IPS-18c (cell line): ENCODE measurements around the gene HOXD11.

Experiments
- H3K4me3 ChIP-seq: 2 replicates; pipeline ENCODE4 v1.7.0; 2013; ENCODE audit warnings: low read depth, mild to moderate bottlenecking, low read length, moderate library complexity; ENCODE audit not compliant: insufficient read depth
- H3K9me3 ChIP-seq: one replicate; pipeline ENCODE4 v1.6.1; 2013; ENCODE audit warnings: mild to moderate bottlenecking, low read length, moderate library complexity; ENCODE audit not compliant: control insufficient read depth, insufficient read depth

HOXD11 gene

DNA sequence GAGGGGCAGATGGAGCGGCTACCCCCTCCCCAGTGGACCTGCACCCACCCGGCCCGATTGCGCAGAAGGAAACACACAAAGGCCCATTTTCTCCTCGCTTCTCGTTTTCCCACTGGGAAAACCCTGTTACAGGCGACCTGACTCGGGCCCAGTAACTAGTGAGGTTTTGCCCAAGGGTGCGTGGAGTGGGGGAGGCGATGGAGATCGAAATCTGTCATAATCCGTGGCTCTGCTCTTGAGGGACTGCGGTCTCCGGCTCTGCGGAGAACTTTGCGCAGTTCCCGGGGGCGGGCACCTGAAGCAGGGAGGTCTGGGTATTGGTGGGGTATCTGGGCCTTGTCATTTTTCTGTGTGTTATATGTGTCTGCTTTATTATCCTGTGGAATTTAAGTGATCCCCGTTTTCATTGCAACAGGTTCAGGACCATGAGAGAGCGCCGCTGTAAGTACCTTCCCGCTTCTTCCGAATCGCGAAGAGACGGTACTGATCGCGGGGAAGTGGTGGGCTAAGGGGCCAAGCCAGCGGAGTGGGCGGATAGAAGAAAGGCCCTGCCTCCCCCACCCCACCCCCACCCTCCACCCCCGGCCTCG, 40.2 kb downstream of the HOXD11 start:
- H3K9me3 ChIP-seq = peaks cover 3% of the 10 kb centered on the region
- no peak overlapping the region for H3K4me3 ChIP-seq

DNA sequence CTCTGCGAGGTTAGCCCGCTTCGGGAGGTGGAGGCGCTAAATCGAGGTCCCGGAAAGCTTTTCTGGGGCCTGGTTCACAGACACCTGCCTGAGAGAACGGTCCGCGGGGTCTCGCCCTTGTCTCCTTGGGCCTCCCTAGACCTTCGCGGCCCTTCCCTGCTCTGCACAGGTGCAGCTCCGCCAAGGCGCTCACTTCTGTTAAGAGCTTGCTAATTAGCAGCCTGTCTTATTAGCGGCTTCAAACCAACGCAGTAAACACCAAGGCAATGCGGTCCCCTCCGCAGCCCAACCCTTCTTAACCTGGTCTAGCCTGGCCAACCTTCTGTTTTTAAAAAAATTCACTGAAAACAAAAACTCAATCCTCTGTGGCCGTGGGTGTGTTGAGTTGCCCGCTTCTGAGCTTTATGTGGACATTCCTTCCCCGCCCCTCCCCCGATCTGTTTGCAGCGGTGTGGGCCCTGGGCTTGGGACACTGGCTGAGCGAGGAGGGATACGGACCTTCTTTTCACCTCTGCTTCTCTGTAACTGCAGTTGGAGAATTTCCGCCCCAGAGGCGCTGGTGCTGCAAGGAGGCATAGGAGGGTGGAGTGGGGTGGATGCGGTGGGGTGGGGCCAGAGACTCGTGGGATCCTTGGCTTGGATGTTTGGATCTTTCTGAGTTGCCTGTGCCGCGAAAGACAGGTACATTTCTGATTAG, 40.9 kb downstream of the HOXD11 start:
- peaks cover 3% of the 10 kb centered on the region for H3K9me3 ChIP-seq
- H3K4me3 ChIP-seq = no peak overlapping the region

DNA sequence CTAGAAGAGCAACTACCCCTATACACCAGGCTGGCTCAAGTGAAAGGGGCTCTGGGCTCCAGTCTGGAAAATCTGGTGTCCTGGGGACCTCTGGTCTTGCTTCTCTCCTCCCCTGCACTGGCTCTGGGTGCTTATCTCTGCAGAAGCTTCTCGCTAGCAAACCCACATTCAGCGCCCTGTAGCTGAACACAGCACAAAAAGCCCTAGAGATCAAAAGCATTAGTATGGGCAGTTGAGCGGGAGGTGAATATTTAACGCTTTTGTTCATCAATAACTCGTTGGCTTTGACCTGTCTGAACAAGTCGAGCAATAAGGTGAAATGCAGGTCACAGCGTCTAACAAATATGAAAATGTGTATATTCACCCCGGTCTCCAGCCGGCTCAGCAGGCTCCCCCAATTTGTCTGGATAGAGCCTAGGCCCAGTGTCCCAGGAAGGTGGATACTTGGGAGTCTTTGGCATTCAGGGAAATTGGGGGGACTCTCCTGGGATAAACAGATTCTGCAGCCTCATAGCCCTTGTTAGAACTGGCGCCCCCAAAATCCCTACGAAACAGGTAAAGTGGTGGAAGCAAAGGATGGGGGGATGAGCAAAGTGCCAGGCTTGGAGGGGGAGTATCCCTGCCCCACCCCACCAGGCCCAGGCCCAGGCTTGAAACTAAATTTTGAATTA, 41.8 kb downstream of the HOXD11 start:
- no peak overlapping the region for H3K4me3 ChIP-seq
- peaks cover 3% of the 10 kb centered on the region for H3K9me3 ChIP-seq

DNA sequence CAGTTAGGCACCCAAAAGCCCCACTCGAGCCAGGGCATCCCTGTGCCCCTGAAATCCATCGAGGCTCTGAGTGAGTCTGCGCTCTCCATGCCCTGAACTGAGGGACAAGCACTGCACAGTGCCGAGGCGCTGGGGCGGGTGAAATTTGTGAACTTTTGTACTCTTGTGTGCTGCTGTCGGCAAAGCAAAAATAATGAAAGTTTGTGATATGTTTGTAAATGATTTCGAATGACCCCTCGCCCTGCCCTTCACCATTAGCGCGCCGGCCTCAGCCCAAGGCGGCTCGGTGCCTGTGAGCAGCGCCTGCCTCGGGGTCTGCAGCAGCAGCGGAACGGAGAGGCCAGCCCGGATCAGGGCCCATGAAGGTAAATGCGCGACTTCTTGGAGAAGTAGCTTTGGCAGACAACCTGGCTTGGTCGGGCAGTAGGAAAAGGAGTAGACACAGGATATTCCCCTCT, 42.4 kb downstream of the HOXD11 start:
- peaks cover 3% of the 10 kb centered on the region for H3K9me3 ChIP-seq
- no peak overlapping the region for H3K4me3 ChIP-seq

DNA sequence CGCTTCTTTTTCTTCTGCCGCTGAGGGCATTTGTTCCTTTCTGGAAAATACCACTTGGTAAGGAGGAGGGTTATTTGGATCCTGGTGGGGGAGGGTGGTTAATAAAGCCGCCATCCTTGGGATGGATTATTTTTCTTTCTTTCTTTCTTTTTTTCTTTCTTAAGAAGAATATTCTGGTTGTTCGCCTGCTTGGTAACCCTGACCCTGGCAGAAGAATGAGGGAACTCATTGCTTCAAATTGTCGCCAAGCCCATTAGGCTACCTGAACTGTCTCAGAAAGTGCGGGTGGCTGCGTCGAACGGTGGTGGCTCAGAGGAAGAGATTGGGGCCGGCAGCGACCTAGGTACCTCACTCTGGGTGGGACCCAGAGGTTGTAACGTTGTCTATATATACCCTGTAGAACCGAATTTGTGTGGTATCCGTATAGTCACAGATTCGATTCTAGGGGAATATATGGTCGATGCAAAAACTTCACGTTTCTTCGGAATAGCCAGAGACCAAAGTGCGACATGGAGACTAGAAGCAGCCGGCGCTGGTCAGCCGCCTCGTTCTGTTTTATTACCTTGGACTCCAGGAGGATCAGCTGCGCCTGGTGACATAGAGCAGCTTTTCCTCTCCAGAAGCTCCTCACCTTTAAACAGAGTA, 43.0 kb downstream of the HOXD11 start:
- Histone ChIP-seq H3K9me3 (peaks cover 3% of the 10 kb centered on the region), H3K4me3 (no peak overlapping the region)

DNA sequence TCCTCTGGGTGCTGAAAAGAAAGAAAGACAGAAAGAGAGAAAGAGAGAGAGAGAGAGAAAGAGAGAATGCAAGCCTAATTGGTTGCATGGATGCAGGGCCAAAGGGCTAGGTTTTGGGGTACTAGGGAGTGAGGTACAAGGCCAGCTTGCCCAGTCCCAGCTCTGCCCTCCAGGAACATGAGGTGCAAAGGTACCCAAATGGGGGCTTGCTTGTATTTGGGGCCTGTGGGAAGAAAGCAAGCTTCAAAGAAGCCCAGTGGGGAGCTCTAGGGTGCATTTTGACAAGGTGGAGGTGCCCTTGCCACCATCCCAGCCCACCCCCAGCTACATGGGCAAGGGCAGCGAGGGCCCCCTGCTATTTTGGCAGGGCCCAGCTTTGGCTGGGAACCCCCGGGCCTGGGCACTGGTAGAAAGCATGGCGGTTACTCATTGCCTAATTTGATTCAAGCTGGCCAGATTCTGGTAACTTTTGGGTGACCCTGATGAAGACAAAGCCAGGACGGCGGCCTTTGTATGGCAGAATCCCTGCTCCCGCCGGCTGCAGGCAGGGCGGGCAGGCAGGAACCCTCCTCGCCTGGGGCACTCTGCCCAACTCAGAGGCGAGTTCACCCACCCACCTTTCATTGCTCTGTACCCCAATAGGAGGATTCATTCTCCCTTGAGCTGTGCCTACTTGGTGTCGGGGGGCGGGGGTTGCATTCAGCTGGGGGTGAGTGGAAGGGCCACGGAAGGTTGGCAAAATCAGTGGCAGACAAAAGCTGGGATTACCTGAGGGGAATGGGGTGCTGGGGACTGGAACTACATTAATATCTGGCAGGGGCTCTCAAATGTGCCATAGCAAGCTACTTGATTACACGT, 43.7 kb downstream of the HOXD11 start:
- no peak overlapping the region for H3K4me3 ChIP-seq
- no peaks in the 10 kb centered on the region for H3K9me3 ChIP-seq

DNA sequence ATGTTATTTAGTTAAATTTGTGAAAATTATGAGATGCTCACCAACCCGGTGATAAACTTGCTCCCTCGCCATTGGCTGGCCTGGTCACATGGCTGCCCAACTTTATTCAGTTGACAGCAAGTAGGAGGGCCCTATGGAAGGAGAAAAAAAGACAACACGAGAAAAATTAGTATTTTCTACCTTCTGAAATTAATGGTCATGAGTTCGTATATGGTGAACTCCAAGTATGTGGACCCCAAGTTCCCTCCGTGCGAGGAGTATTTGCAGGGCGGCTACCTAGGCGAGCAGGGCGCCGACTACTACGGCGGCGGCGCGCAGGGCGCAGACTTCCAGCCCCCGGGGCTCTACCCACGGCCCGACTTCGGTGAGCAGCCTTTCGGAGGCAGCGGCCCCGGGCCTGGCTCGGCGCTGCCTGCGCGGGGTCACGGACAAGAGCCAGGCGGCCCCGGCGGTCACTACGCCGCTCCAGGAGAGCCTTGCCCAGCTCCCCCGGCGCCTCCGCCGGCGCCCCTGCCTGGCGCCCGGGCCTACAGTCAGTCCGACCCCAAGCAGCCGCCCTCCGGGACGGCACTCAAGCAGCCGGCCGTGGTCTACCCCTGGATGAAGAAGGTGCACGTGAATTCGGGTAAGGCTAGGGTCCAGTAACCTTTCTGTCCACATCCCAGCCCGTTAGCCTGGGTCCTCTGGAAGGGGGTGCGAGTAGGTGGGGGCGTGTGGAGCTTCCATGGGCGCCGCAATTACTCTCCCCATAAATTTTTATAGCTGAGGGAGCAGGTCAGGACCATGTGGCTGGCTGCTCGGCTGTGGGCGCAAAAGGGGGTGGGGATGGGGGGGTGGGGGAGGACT, 44.6 kb downstream of the HOXD11 start, which contains the start of gene HOXD4:
TSS of gene HOXD4 (plus strand) at position 109 of the 846 bp plus-strand sequence. CDS start at position 193, 84 bp downstream.
- H3K4me3 ChIP-seq = no peak within 1 kb of the TSS
- H3K9me3 ChIP-seq = no peaks in the 10 kb centered on the region

DNA sequence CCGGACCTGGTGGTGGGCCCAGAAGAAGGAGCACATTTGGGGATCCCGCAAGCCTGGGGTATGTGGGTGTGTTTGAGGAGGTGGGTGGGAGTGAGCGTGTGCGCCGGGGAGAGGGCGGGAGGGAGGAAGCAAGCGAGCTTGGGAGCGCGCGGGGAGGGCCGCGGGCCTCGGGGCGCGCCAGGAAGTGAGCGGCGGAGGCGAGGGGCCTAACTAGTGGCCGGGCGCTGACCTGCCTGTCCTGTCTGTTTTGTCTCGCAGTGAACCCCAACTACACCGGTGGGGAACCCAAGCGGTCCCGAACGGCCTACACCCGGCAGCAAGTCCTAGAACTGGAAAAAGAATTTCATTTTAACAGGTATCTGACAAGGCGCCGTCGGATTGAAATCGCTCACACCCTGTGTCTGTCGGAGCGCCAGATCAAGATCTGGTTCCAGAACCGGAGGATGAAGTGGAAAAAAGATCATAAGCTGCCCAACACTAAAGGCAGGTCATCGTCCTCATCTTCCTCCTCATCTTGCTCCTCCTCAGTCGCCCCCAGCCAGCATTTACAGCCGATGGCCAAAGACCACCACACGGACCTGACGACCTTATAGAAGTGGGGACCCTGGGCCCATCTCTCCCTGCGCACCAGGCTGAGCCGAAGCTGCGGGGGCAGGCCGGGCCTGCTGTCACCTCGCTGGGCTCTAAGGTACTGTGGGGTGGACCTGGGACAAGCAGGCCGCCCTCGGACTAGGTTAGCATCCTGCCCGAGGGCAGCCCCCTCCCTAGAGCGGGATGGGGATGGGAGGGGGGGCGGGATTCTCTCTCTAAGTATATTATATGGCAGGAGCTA, 45.5 kb downstream of the HOXD11 start:
- Histone ChIP-seq H3K9me3 (no peaks in the 10 kb centered on the region), H3K4me3 (no peak overlapping the region)

DNA sequence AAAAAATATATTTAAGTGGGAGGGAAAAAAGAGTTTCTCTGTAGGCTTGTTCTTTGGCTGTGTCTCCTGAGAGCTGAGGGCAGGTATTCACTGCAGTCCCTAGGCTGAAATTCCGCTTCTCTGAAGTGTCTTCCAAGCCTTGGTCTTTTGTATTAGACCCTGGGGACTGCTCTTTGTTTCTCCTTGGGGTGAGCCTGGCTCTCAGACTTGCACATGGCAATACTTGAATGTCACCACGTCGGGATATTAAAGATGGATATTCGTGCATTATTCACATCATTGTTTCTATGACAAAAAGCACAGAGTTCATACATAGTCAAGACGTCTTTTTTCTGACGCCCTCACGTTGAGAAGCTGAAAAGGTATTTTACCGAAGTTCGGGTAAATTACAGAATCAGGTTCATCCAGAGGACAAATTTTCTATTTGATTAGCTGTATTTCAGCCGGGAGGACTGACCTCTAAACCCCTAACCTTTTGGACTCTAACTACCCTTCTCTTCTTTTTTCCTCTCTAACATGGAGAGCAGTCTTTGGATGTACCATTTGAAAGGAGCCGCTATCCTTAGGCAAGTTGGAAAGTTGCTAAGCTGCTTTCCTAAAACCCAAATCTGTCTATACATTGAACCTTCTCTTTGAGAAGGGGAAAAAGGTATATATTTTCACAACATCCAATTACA, 47.6 kb downstream of the HOXD11 start:
- no peaks in the 10 kb centered on the region for H3K9me3 ChIP-seq
- no peak overlapping the region for H3K4me3 ChIP-seq

DNA sequence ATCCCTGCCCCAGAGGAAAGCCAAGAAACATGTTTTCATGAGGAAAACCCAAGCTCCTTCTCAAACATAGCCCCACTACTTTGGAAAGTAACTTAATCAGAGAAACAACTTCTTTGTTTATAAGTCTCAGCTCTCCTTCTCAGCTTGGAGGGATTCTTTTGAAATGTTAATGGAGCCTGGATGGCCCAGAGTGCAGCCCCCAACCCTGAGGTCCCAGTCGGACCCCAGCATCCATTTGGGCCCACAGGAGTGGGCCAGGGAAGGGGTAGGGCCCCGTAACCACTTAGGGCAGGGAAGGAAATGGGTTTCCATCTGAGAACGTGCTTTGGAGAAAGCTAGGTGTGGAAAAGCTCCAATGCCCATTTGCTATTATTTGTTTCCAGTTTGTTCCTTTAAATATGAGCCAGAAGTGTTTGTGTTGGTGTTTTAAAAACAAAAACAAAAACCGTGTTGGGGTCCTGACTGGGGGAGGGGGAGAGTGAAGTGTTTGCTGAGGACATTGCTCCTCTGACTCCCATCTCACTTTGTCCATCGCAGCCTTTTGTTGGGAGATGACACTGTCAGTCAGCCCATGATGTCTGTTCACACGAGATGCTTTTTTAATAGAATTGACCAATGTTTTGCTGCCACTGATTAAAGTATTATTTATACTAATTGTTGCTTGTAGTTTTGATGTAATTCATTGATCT, 48.4 kb downstream of the HOXD11 start:
- Histone ChIP-seq H3K4me3 (no peak overlapping the region), H3K9me3 (no peaks in the 10 kb centered on the region)

DNA sequence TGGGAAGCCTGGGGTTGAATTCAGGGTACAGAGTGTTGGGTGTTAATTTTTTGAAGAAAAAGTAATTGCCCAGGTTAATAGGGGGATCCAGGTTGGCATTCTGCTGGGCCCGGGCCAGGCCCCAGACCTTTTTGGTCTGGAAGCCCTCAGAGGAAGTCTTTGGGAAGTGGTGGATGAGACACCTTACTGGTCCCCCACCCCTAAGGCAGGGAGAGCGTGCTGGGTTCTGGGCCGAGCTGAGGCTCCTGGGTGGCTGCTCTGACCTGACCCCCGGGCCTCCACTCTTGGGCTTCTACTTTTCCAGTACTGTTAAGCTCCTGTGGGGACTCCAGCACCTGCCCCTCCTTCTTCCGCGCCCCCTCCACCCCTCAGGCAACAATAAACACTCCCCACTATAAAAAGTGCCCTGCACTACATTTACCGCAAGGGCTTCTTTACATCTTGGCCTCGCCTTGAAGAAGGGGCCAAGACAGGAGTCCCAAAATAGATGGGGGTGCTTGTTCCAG, 49.3 kb downstream of the HOXD11 start:
- Histone ChIP-seq H3K4me3 (no peak overlapping the region), H3K9me3 (no peaks in the 10 kb centered on the region)

DNA sequence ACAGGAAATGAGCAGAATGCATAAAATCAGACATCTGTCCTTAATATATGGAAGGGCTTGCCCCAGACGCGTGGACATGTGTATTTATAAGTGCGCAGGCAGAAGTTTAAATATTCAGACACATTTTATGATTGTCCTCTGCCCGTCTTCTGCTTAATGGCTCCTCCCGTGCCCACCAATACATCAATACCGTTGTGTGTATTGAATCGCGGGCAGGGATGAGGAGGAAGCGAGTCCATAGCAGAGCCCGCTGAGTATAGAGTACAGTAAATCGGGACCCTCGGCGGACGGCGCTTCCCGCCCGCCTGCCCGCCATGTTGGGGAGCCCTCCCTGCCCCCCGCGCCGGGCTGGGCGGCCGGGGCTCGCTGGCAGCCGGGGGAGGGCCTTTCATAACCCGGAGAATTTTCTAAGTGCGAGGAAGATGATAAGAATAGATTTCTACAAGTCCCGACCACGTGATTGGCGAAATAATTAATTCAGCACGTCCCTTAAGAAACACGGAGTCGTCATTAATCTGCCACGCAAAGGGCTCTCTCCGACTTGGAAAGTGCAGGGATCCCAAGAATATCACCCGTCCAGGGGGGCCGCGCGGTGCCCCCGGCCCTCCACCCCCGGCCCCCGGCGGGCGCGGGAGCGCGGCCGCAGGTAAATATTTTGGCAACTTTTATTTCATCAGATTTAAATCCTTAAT, 49.9 kb downstream of the HOXD11 start, which contains the start of gene HOXD3:
TSS of gene HOXD3 (plus strand) at position 501 of the 692 bp plus-strand sequence. CDS start 11,808 bp downstream, outside the sequence.
- no peaks in the 10 kb centered on the region for H3K9me3 ChIP-seq
- H3K4me3 ChIP-seq = no peak within 1 kb of the TSS

DNA sequence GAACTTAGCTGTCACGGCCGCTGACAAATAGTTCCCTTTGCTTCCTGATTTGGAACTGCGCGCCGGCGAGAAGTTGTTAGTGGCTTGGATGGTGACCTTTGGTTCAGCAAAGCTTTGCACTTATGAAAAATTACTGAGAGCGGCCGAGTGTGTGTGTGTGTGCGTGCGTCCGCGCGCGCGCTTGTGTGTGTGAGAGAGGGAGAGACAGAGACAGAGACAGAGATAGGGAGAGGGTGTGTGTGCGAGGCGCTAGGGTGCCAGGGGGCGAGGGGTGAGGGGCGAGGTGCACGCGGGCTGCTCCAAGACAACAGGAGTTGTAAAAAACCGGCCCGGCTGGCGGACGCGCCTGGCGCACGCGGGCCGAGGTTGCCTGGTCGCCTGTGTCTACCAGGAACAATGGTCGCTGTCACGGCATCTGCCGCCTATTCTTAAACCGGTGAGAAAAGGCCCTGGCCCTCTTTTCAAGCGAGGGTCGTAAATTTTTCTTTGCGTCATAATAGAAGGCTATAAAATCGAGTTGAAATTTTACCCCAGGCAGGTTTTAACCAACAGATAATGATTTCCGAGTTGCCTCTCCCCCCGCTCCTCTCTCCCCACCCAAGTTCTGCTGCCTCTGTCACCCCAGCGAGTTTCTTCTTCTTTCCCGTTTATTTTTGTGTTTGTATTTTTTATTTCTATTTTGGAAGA, 50.6 kb downstream of the HOXD11 start:
- H3K4me3 ChIP-seq = no peak overlapping the region

More for the DNA sequence above, 50.6 kb downstream of the HOXD11 start:
- H3K9me3 ChIP-seq = peaks cover 3% of the 10 kb centered on the region
